HUES6 (cell line): ENCODE results near the gene PNMA1.

ENCODE experiments used
- H3K27ac ChIP-seq: 2 replicates; pipeline ENCODE4 v1.7.0; 2013; ENCODE audit warnings: low read depth, mild to moderate bottlenecking, low read length, inconsistent platforms
- H3K27me3 ChIP-seq: 2 replicates; pipeline ENCODE4 v1.6.1; 2013; ENCODE audit warnings: low read length; ENCODE audit not compliant: control insufficient read depth, insufficient read depth
- H3K36me3 ChIP-seq: 2 replicates; pipeline ENCODE4 v1.6.1; 2013; ENCODE audit warnings: low read length; ENCODE audit not compliant: control insufficient read depth, insufficient read depth
- H3K4me1 ChIP-seq: 2 replicates; pipeline ENCODE4 v1.6.1; 2013; ENCODE audit warnings: low read length; ENCODE audit not compliant: control insufficient read depth, insufficient read depth
- H3K4me3 ChIP-seq: 2 replicates; pipeline ENCODE4 v1.5.1; 2013; ENCODE audit warnings: low read depth, low read length
- H3K9ac ChIP-seq: one replicate; pipeline ENCODE4 v1.6.1; 2013; ENCODE audit warnings: mild to moderate bottlenecking, low read length
- H3K9me3 ChIP-seq: 2 replicates; pipeline ENCODE4 v1.6.1; 2013; ENCODE audit warnings: low read depth, low read length; ENCODE audit not compliant: control insufficient read depth, insufficient read depth

PNMA1 gene

GRCh38 chr14:73674986-73675385, 39.2 kb downstream of the PNMA1 start:
- Histone ChIP-seq H3K27ac (no peak overlapping the region), H3K9ac (no peak overlapping the region), H3K9me3 (no peaks in the 10 kb centered on the region), H3K36me3 (peaks cover 3% of the 10 kb centered on the region; the same call in 1 of the 2 replicates), H3K27me3 (no peaks in the 10 kb centered on the region), H3K4me1 (no peaks in the 10 kb centered on the region), H3K4me3 (no peak overlapping the region)

DNA sequence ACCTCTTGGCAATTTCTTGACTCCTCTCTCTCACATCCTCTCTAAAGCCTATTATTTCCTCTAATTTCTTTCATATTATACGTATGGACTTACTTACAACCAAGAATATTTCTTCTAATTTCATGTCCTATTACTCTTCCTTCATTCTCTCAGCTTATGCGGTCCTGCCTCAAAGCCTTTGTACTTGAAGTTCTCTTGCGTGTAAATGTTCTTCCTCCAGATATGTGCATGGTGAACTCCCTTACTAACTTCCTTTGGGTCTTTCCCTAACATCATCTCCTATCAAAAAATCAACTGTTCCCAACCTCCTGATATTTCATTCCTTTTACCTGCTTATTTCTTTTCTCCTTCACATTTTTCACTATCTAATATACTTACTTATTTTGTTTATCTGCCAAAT, 46.3 kb downstream of the PNMA1 start:
- Histone ChIP-seq H3K9ac (no peak overlapping the region), H3K9me3 (no peaks in the 10 kb centered on the region), H3K4me1 (peaks cover 4% of the 10 kb centered on the region; the same call in 1 of the 2 replicates), H3K27me3 (no peaks in the 10 kb centered on the region), H3K4me3 (no peak overlapping the region), H3K27ac (no peak overlapping the region), H3K36me3 (peaks cover 3% of the 10 kb centered on the region; the same call in 1 of the 2 replicates)

- Histone ChIP-seq H3K36me3 (no peaks in the 10 kb centered on the region), H3K4me1 (peaks cover 4% of the 10 kb centered on the region; the same call in 1 of the 2 replicates), H3K9me3 (no peaks in the 10 kb centered on the region), H3K27ac (no peak overlapping the region), H3K9ac (no peak overlapping the region), H3K4me3 (no peak overlapping the region), H3K27me3 (no peaks in the 10 kb centered on the region)
Measured at GRCh38 chr14:73666583-73666982, 47.6 kb downstream of the PNMA1 start.

DNA sequence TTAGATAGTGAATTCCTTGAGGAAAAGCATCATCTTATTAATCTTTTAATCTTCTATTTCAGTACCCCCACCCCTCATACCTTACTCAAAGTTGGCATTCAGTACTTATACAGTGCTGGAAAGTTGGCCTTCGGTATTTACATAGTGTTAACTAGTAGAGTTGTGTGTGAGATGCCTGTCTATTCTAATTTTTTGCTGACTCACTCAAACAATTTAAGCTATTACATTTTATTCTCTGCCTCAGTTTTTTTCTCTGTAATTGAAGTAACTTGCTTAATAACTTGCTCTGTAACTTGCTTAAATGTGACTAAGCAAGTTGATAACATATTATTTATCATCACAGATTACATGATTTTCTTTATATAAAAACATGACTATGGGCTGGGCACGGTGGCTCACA, 49.1 kb downstream of the PNMA1 start:
- H3K4me1 ChIP-seq = peaks cover 4% of the 10 kb centered on the region; the same call in 1 of the 2 replicates
- H3K36me3 ChIP-seq = 0 out of 2 replicates have a peak, but pooled peaks cover 3% of the 10 kb centered on the region
- no peak overlapping the region for H3K27ac ChIP-seq
- no peaks in the 10 kb centered on the region for H3K9me3 ChIP-seq
- H3K27me3 ChIP-seq = no peaks in the 10 kb centered on the region
- H3K9ac ChIP-seq = no peak overlapping the region
- no peak overlapping the region for H3K4me3 ChIP-seq

- H3K27ac ChIP-seq = no peak overlapping the region
- no peaks in the 10 kb centered on the region for H3K27me3 ChIP-seq
- peak overlapping the region; percentile 22 for H3K9ac ChIP-seq
- 0 out of 2 replicates have a peak, but pooled peaks cover 3% of the 10 kb centered on the region for H3K36me3 ChIP-seq
- peaks cover 4% of the 10 kb centered on the region; the same call in 1 of the 2 replicates for H3K4me1 ChIP-seq
- H3K4me3 ChIP-seq = no peak overlapping the region
- H3K9me3 ChIP-seq = no peaks in the 10 kb centered on the region
Measured at GRCh38 chr14:73663548-73664212, 50.5 kb downstream of the PNMA1 start.

- Histone ChIP-seq H3K9ac (no peak overlapping the region), H3K27me3 (no peaks in the 10 kb centered on the region), H3K9me3 (no peaks in the 10 kb centered on the region), H3K36me3 (0 out of 2 replicates have a peak, but pooled peaks cover 3% of the 10 kb centered on the region), H3K4me3 (no peak overlapping the region), H3K27ac (peak overlapping the region; percentile 41; the same call in 1 of the 2 replicates), H3K4me1 (peaks cover 4% of the 10 kb centered on the region; the same call in 1 of the 2 replicates)
Measured at GRCh38 chr14:73662487-73662943, 51.7 kb downstream of the PNMA1 start.

DNA sequence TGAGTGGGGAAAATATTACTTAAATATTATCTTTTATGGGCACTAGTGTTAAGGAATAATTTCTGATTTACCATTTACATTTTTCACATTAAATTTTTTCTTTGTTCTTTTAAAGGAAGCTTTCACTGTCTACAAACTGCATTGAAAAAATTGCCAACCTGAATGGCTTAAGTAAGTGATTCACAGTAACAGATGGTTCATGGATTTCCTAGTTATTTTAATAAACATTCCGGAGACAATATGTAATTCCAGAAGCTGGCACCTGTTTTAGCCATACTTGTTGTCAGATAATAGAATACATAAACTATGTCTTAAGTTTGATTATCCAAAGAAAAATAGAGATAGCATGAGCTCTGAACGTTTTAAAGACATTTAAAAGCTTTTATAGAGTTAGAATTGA, 52.3 kb downstream of the PNMA1 start:
- H3K27ac ChIP-seq = no peak overlapping the region
- H3K36me3 ChIP-seq = 0 out of 2 replicates have a peak, but pooled peaks cover 3% of the 10 kb centered on the region
- no peak overlapping the region for H3K9ac ChIP-seq

More for the DNA sequence above, 52.3 kb downstream of the PNMA1 start:
- Histone ChIP-seq H3K4me1 (peaks cover 4% of the 10 kb centered on the region; the same call in 1 of the 2 replicates), H3K4me3 (no peak overlapping the region), H3K27me3 (no peaks in the 10 kb centered on the region), H3K9me3 (no peaks in the 10 kb centered on the region)
